ENCODE results near the gene HMGCS2. TPM values are rescaled to one million over a fixed set of nuclear protein-coding genes. Genes with fewer than 3 reads are reported as not detected.

HMGCS2 gene
- total RNA-seq, 8 experiments from 2014 or later = 0.38 TPM; not detected in 7

GRCh38 chr1:119731741-119732430, 36.8 kb downstream of the HMGCS2 start:
- H3K4me1 ChIP-seq (replicated peaks in 1 of 2) = no peaks in the 10 kb centered on the region
- H3K4me3 ChIP-seq = no peak overlapping the region
- in situ Hi-C loops (cut with MboI; ENCODE audit: low pct_unique_long_range_greater_than_20kb in 2 of 9, low sequenced_read_pairs in 9 of 9, unreplicated experiment in 9 of 9) = no loop called here
- no peak for ATAC-seq (replicated peaks in 6 of 8)
- H3K27ac ChIP-seq = no peak overlapping the region
- 73 to 100% (median 84%) methylated on average over 1 to 6 of the region's 6 CpGs; no CpG with 5 or more reads in 1 of the 10 experiments for WGBS, 10 experiments

GRCh38 chr1:119731060-119731459, 37.6 kb downstream of the HMGCS2 start:
- in situ Hi-C loops (cut with MboI; ENCODE audit: low pct_unique_long_range_greater_than_20kb in 2 of 9, low sequenced_read_pairs in 9 of 9, unreplicated experiment in 9 of 9) = no loop called here
- ATAC-seq (replicated peaks in 6 of 8) = no peak
- Histone ChIP-seq H3K4me3 (no peak overlapping the region), H3K4me1 (replicated peaks in 1 of 2) (no peaks in the 10 kb centered on the region), H3K27ac (no peak overlapping the region)
- 83 to 100% (median 90%) methylated on average over 1 to 5 of the region's 5 CpGs; no CpG with 5 or more reads in 3 of the 10 experiments for WGBS, 10 experiments

- H3K4me3 ChIP-seq = no peak overlapping the region
- no peak for ATAC-seq (replicated peaks in 6 of 8)
- in situ Hi-C loops (cut with MboI; ENCODE audit: low pct_unique_long_range_greater_than_20kb in 2 of 9, low sequenced_read_pairs in 9 of 9, unreplicated experiment in 9 of 9) = no loop called here
- H3K4me1 ChIP-seq (replicated peaks in 1 of 2) = no peaks in the 10 kb centered on the region
- H3K27ac ChIP-seq = no peak overlapping the region
These were observed 39.7 kb downstream of the HMGCS2 start for GRCh38 chr1:119729044-119729443.

GRCh38 chr1:119727991-119728390, 40.7 kb downstream of the HMGCS2 start:
- 33 to 67% (median 50%) methylated on average over 1 of the region's 1 CpG; no CpG with 5 or more reads in 4 of the 10 experiments for WGBS, 10 experiments
- Histone ChIP-seq H3K4me3 (no peak overlapping the region), H3K27ac (no peak overlapping the region), H3K4me1 (replicated peaks in 1 of 2) (no peaks in the 10 kb centered on the region)
- in situ Hi-C loops (cut with MboI; ENCODE audit: low pct_unique_long_range_greater_than_20kb in 2 of 9, low sequenced_read_pairs in 9 of 9, unreplicated experiment in 9 of 9) = no loop called here
- peak in 3 of 8 experiments; percentile 93 to 97 (median 96) for ATAC-seq (replicated peaks in 6 of 8)

- no peak for ATAC-seq (replicated peaks in 6 of 8)
- peaks cover 0 to 7% of the 10 kb centered on the region in 2 donors for H3K4me1 ChIP-seq (replicated peaks in 1 of 2)
- in situ Hi-C loops (cut with MboI; ENCODE audit: low pct_unique_long_range_greater_than_20kb in 2 of 9, low sequenced_read_pairs in 9 of 9, unreplicated experiment in 9 of 9) = no loop called here
- no peak overlapping the region for H3K4me3 ChIP-seq
- no peak overlapping the region for H3K27ac ChIP-seq
- WGBS, 10 experiments = 83 to 100% (median 95%) methylated on average over 1 to 5 of the region's 5 CpGs; no CpG with 5 or more reads in 2 of the 10 experiments
These were observed 43.1 kb downstream of the HMGCS2 start for GRCh38 chr1:119725626-119726025.

GRCh38 chr1:119724611-119725218, 44.0 kb downstream of the HMGCS2 start:
- in situ Hi-C loops (cut with MboI; ENCODE audit: low pct_unique_long_range_greater_than_20kb in 2 of 9, low sequenced_read_pairs in 9 of 9, unreplicated experiment in 9 of 9) = no loop called here
- Histone ChIP-seq H3K4me3 (no peak overlapping the region), H3K4me1 (replicated peaks in 1 of 2) (peaks cover 0 to 7% of the 10 kb centered on the region in 2 donors), H3K27ac (no peak overlapping the region)
- WGBS, 10 experiments = 68 to 100% (median 84%) methylated on average over 1 to 8 of the region's 8 CpGs; no CpG with 5 or more reads in 1 of the 10 experiments
- ATAC-seq (replicated peaks in 6 of 8) = no peak

- no peak overlapping the region for H3K27ac ChIP-seq
- peaks cover 8 to 16% of the 10 kb centered on the region in 2 donors for H3K4me1 ChIP-seq (replicated peaks in 1 of 2)
- 33 to 100% (median 83%) methylated on average over 1 to 5 of the region's 5 CpGs for WGBS, 10 experiments
- H3K4me3 ChIP-seq = no peak overlapping the region
- in situ Hi-C loops (cut with MboI; ENCODE audit: low pct_unique_long_range_greater_than_20kb in 2 of 9, low sequenced_read_pairs in 9 of 9, unreplicated experiment in 9 of 9) = no loop called here
- no peak for ATAC-seq (replicated peaks in 6 of 8)
These were observed 46.8 kb downstream of the HMGCS2 start for GRCh38 chr1:119721896-119722295.

- no peak overlapping the region for H3K27ac ChIP-seq
- no peak for ATAC-seq (replicated peaks in 6 of 8)
- WGBS, 10 experiments = 44 to 100% (median 97%) methylated on average over 1 to 10 of the region's 11 CpGs
- peaks cover 18 to 26% of the 10 kb centered on the region in 2 donors for H3K4me1 ChIP-seq (replicated peaks in 1 of 2)
- no peak overlapping the region for H3K4me3 ChIP-seq
- in situ Hi-C loops (cut with MboI; ENCODE audit: low pct_unique_long_range_greater_than_20kb in 2 of 9, low sequenced_read_pairs in 9 of 9, unreplicated experiment in 9 of 9) = no loop called here
These were observed 47.8 kb downstream of the HMGCS2 start for GRCh38 chr1:119720866-119721440.

- in situ Hi-C loops (cut with MboI; ENCODE audit: low pct_unique_long_range_greater_than_20kb in 2 of 9, low sequenced_read_pairs in 9 of 9, unreplicated experiment in 9 of 9) = no loop called here
- ATAC-seq (replicated peaks in 6 of 8) = no peak
- H3K27ac ChIP-seq = no peak overlapping the region
- H3K4me3 ChIP-seq = no peak overlapping the region
- WGBS, 10 experiments = 90 to 100% (median 100%) methylated on average over 1 to 3 of the region's 3 CpGs; no CpG with 5 or more reads in 1 of the 10 experiments
- peaks cover 33 to 44% of the 10 kb centered on the region in 2 donors for H3K4me1 ChIP-seq (replicated peaks in 1 of 2)
These were observed 49.7 kb downstream of the HMGCS2 start for GRCh38 chr1:119718972-119719371.

- no peak for ATAC-seq (replicated peaks in 6 of 8)
- in situ Hi-C loops (cut with MboI; ENCODE audit: low pct_unique_long_range_greater_than_20kb in 2 of 9, low sequenced_read_pairs in 9 of 9, unreplicated experiment in 9 of 9) = no loop called here
- no peak overlapping the region for H3K27ac ChIP-seq
- H3K4me3 ChIP-seq = no peak overlapping the region
- peaks cover 33 to 50% of the 10 kb centered on the region in 2 donors for H3K4me1 ChIP-seq (replicated peaks in 1 of 2)
These were observed 50.3 kb downstream of the HMGCS2 start for GRCh38 chr1:119718409-119718808.

GRCh38 chr1:119715542-119715941, 53.2 kb downstream of the HMGCS2 start:
- ATAC-seq (replicated peaks in 6 of 8) = peak in 5 of 8 experiments; percentile 34 to 76 (median 64)
- Histone ChIP-seq H3K27ac (peak overlapping the region in 1 of 2 donors; percentile 24), H3K4me1 (replicated peaks in 1 of 2) (peaks cover 33 to 44% of the 10 kb centered on the region in 2 donors), H3K4me3 (peak overlapping the region; percentile 0 to 85 (median 10))
- 9 to 90% (median 31%) methylated on average over 1 to 5 of the region's 5 CpGs; no CpG with 5 or more reads in 2 of the 10 experiments for WGBS, 10 experiments
- in situ Hi-C loops (cut with MboI; ENCODE audit: low pct_unique_long_range_greater_than_20kb in 2 of 9, low sequenced_read_pairs in 9 of 9, unreplicated experiment in 9 of 9) = no loop called here

- H3K27ac ChIP-seq = peak overlapping the region; percentile 91 to 96
- WGBS, 10 experiments = 0 to 91% (median 40%) methylated on average over 1 to 7 of the region's 8 CpGs; no CpG with 5 or more reads in 4 of the 10 experiments
- peak in 2 of 8 experiments; percentile 2 to 6 for ATAC-seq (replicated peaks in 6 of 8)
- peak overlapping the region; percentile 52 to 85 (median 79) for H3K4me3 ChIP-seq
- in situ Hi-C loops (cut with MboI; ENCODE audit: low pct_unique_long_range_greater_than_20kb in 2 of 9, low sequenced_read_pairs in 9 of 9, unreplicated experiment in 9 of 9) = no loop called here
- peaks cover 33 to 44% of the 10 kb centered on the region in 2 donors for H3K4me1 ChIP-seq (replicated peaks in 1 of 2)
These were observed 54.1 kb downstream of the HMGCS2 start for GRCh38 chr1:119714583-119714982.

GRCh38 chr1:119713749-119714456, 54.8 kb downstream of the HMGCS2 start:
- peak in 1 of 8 experiments; percentile 1 for ATAC-seq (replicated peaks in 6 of 8)
- H3K4me1 ChIP-seq (replicated peaks in 1 of 2) = peaks cover 33 to 44% of the 10 kb centered on the region in 2 donors
- in situ Hi-C loops (cut with MboI; ENCODE audit: low pct_unique_long_range_greater_than_20kb in 2 of 9, low sequenced_read_pairs in 9 of 9, unreplicated experiment in 9 of 9) = no loop called here
- peak overlapping the region; percentile 91 to 96 for H3K27ac ChIP-seq
- peak overlapping the region; percentile 52 to 85 (median 79) for H3K4me3 ChIP-seq
- 10 to 55% (median 31%) methylated on average over 1 to 5 of the region's 6 CpGs; no CpG with 5 or more reads in 2 of the 10 experiments for WGBS, 10 experiments
